ENCODE data around the gene NPAS2. TPM values are rescaled to one million over a fixed set of nuclear protein-coding genes. Genes with fewer than 3 reads are reported as not detected.

NPAS2 gene
- total RNA-seq, 4 donors from 2014 or later: 14.1 to 45.8 (median 28.1) TPM

GRCh38 chr2:100821911-100822265 is 1.9 kb downstream of the NPAS2 start:
- Histone ChIP-seq H3K9me3 (no peaks in the 10 kb centered on the region), H3K36me3 (no peaks in the 10 kb centered on the region), H3K27ac (replicated peaks in 1 of 4) (peak overlapping the region; percentile 91 to 97 (median 96)), H3K4me3 (peak overlapping the region; percentile 79 to 83 (median 81)), H3K27me3 (peaks cover 0 to 9% (median 0%) of the 10 kb centered on the region in 4 donors), H3K4me1 (peaks cover 21 to 61% (median 55%) of the 10 kb centered on the region in 4 donors)
- TF ChIP-seq EP300 (IDR thresholded peaks at IDR 0.05): no peak
- no peak for TF ChIP-seq POLR2AphosphoS5 (IDR thresholded peaks at IDR 0.05)
- TF ChIP-seq CTCF (IDR thresholded peaks at IDR 0.05): no peak
- no peak for TF ChIP-seq POLR2A (IDR thresholded peaks at IDR 0.05; ENCODE audit: low read depth)
- 59% methylated on average over 9 of the region's 9 CpGs for WGBS
- no peak for DNase-seq (ENCODE audit: extremely low spot score)
- intact Hi-C loops (cut with DNase I): loop anchor here (5.0 kb wide), 2 partner anchors 80 to 170 kb away; no protein-coding TSS in a partner anchor

GRCh38 chr2:100822587-100823248 is 2.8 kb downstream of the NPAS2 start:
- Histone ChIP-seq H3K36me3 (no peaks in the 10 kb centered on the region), H3K27ac (replicated peaks in 1 of 4) (peak overlapping the region; percentile 91 to 97 (median 96)), H3K9me3 (peaks cover 0 to 3% (median 0%) of the 10 kb centered on the region in 4 donors), H3K27me3 (peaks cover 0 to 9% (median 0%) of the 10 kb centered on the region in 4 donors), H3K4me1 (peaks cover 21 to 56% (median 51%) of the 10 kb centered on the region in 4 donors), H3K4me3 (peak overlapping the region in 2 of 4 donors; percentile 82 to 83)
- intact Hi-C loops (cut with DNase I): loop anchor here (5.0 kb wide), 2 partner anchors 80 to 170 kb away; no protein-coding TSS in a partner anchor
- TF ChIP-seq EP300 (IDR thresholded peaks at IDR 0.05) (no peak), POLR2A (IDR thresholded peaks at IDR 0.05; ENCODE audit: low read depth) (no peak), CTCF (IDR thresholded peaks at IDR 0.05) (no peak), POLR2AphosphoS5 (IDR thresholded peaks at IDR 0.05) (peak; percentile 73 to 76)
- 40% methylated on average over 9 of the region's 9 CpGs for WGBS
- no peak for DNase-seq (ENCODE audit: extremely low spot score)

GRCh38 chr2:100823665-100824438 is 3.9 kb downstream of the NPAS2 start:
- TF ChIP-seq CTCF (IDR thresholded peaks at IDR 0.05): no peak
- TF ChIP-seq POLR2AphosphoS5 (IDR thresholded peaks at IDR 0.05): no peak
- TF ChIP-seq POLR2A (IDR thresholded peaks at IDR 0.05; ENCODE audit: low read depth): no peak
- no peak for TF ChIP-seq EP300 (IDR thresholded peaks at IDR 0.05)
- peak overlapping the region; percentile 15 to 97 (median 60) for H3K27ac ChIP-seq (replicated peaks in 1 of 4)
- peaks cover 0 to 5% (median 2%) of the 10 kb centered on the region in 4 donors for H3K9me3 ChIP-seq
- peaks cover 0 to 9% (median 0%) of the 10 kb centered on the region in 4 donors for H3K27me3 ChIP-seq
- no peak overlapping the region for H3K4me3 ChIP-seq
- no peaks in the 10 kb centered on the region for H3K36me3 ChIP-seq
- no peak for DNase-seq (ENCODE audit: extremely low spot score)
- intact Hi-C loops (cut with DNase I): loop anchor here (5.0 kb wide), 2 partner anchors 82 to 168 kb away; no protein-coding TSS in a partner anchor
- WGBS: 86% methylated on average over 6 of the region's 6 CpGs
- H3K4me1 ChIP-seq: peaks cover 13 to 46% (median 41%) of the 10 kb centered on the region in 4 donors

GRCh38 chr2:100824842-100825241 is 4.9 kb downstream of the NPAS2 start:
- DNase-seq (ENCODE audit: extremely low spot score): no peak
- H3K27me3 ChIP-seq: peaks cover 0 to under 1% (median 0%) of the 10 kb centered on the region in 4 donors
- H3K4me3 ChIP-seq: no peak overlapping the region
- H3K36me3 ChIP-seq: no peaks in the 10 kb centered on the region
- TF ChIP-seq POLR2A (IDR thresholded peaks at IDR 0.05; ENCODE audit: low read depth) (no peak), EP300 (IDR thresholded peaks at IDR 0.05) (no peak), CTCF (IDR thresholded peaks at IDR 0.05) (no peak), POLR2AphosphoS5 (IDR thresholded peaks at IDR 0.05) (no peak)
- H3K27ac ChIP-seq (replicated peaks in 1 of 4): no peak overlapping the region
- 96% methylated on average over 5 of the region's 5 CpGs for WGBS
- peaks cover 13 to 36% (median 32%) of the 10 kb centered on the region in 4 donors for H3K4me1 ChIP-seq
- intact Hi-C loops (cut with DNase I): loop anchor here (5.0 kb wide), 2 partner anchors 83 to 167 kb away; no protein-coding TSS in a partner anchor
- peaks cover 0 to 5% (median 2%) of the 10 kb centered on the region in 4 donors for H3K9me3 ChIP-seq

Data from esophagus muscularis mucosa (tissue), 4 donors.